Rectal smooth muscle tissue (tissue), 1 donor: ENCODE results near the gene ZYX.
A peak's percentile ranks its signal among the peaks of the same experiment; 100 is the strongest.

Experiments
- H3K27ac ChIP-seq: one replicate; pipeline ENCODE4 v1.7.0; 2013; ENCODE audit warnings: low read depth, low read length, inconsistent platforms
- H3K27me3 ChIP-seq: one replicate; pipeline ENCODE4 v1.7.0; 2013; ENCODE audit warnings: low read length; ENCODE audit not compliant: control insufficient read depth, insufficient read depth
- H3K36me3 ChIP-seq: one replicate; pipeline ENCODE4 v1.7.0; 2013; ENCODE audit warnings: low read length; ENCODE audit not compliant: control insufficient read depth, insufficient read depth
- H3K4me1 ChIP-seq: one replicate; pipeline ENCODE4 v1.7.0; 2013; ENCODE audit warnings: low read length; ENCODE audit not compliant: control insufficient read depth, insufficient read depth
- H3K4me3 ChIP-seq: one replicate; pipeline ENCODE4 v1.7.0; 2013; ENCODE audit warnings: low read length
- H3K9ac ChIP-seq: one replicate; pipeline ENCODE4 v1.7.0; 2013; ENCODE audit warnings: low read length

ZYX gene

DNA sequence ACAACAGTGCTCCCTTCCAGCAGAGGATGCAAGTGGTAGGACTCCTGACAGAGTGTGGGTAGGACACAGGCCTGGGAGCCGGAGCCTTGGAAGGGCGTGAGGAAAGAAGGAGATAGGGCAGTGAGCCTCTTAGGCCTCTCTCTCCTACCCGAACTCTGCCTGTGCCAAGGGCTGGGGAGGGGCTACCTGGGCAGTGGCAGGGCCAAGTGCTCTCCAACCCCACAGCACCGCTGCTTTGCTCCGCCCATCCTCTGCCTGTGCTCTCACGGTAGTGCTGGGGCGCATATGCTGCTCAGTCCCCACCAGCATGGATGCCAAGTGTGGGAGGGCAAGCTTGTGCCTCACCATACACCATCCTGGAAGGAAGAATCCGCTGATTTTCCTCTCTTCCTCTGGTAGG is 26.2 kb upstream of the ZYX start:
- no peaks in the 10 kb centered on the region for H3K27me3 ChIP-seq
- no peaks in the 10 kb centered on the region for H3K36me3 ChIP-seq
- H3K4me3 ChIP-seq, result no peak overlapping the region
- no peak overlapping the region for H3K9ac ChIP-seq
- no peaks in the 10 kb centered on the region for H3K4me1 ChIP-seq
- H3K27ac ChIP-seq, result no peak overlapping the region

DNA sequence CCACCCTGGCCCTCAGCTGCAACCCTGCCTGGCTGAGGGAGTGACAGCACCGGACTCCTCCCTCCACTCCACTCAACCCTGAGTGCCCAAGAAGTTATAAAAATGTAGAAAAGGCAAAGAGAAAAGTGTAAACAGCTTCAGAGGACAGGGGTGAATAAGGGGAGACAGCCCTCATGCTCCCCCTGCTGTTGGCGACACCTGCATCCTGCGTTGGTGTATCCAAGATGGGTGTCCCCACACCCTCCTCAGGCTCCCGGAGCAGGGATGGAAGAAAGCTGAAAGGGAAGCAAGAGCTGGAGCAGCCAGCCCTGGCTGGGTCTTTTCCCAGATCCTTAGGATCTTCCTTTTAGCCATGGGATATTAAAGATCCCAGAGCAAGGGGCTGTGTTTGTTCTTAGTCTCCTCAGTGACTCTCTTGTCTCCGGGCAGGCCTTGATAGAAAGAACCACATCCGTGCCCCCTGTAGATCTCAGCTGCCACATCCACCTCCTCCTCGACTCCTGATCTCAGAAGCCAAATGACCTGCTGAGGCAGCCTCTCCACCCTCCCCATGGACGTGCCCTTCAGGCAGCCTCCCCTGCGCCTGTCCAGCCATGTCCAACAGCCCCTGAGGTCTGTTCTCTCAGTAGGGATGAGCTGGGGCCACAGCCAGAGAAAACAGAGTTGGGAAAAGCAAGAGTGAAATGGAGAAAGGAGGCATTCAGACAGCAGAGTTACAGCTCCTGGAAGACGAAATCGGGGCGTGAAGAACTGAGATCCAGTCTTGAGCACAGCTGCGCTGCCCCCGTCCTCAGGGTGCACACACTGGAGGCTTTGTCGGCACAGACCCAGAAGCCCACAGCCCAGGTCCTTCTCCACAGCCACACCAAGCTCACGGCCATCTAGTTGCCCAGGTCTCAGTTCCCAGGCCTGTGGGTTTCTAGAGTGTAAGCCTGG is 25.4 kb upstream of the ZYX start:
- peaks cover 1% of the 10 kb centered on the region for H3K27me3 ChIP-seq
- no peaks in the 10 kb centered on the region for H3K36me3 ChIP-seq
- no peak overlapping the region for H3K27ac ChIP-seq
- H3K9ac ChIP-seq, result no peak overlapping the region
- no peaks in the 10 kb centered on the region for H3K4me1 ChIP-seq
- H3K4me3 ChIP-seq, result no peak overlapping the region

GRCh38 chr7:143356414-143357050 is 24.6 kb upstream of the ZYX start:
- no peak overlapping the region for H3K4me3 ChIP-seq
- H3K9ac ChIP-seq, result no peak overlapping the region
- H3K36me3 ChIP-seq, result no peaks in the 10 kb centered on the region
- no peak overlapping the region for H3K27ac ChIP-seq
- no peaks in the 10 kb centered on the region for H3K4me1 ChIP-seq
- peaks cover 4% of the 10 kb centered on the region for H3K27me3 ChIP-seq

- Histone ChIP-seq H3K36me3 (no peaks in the 10 kb centered on the region), H3K27me3 (peaks cover 4% of the 10 kb centered on the region), H3K4me3 (no peak overlapping the region), H3K27ac (no peak overlapping the region), H3K9ac (no peak overlapping the region), H3K4me1 (no peaks in the 10 kb centered on the region)
These were observed 22.5 kb upstream of the ZYX start for GRCh38 chr7:143358626-143359025.

DNA sequence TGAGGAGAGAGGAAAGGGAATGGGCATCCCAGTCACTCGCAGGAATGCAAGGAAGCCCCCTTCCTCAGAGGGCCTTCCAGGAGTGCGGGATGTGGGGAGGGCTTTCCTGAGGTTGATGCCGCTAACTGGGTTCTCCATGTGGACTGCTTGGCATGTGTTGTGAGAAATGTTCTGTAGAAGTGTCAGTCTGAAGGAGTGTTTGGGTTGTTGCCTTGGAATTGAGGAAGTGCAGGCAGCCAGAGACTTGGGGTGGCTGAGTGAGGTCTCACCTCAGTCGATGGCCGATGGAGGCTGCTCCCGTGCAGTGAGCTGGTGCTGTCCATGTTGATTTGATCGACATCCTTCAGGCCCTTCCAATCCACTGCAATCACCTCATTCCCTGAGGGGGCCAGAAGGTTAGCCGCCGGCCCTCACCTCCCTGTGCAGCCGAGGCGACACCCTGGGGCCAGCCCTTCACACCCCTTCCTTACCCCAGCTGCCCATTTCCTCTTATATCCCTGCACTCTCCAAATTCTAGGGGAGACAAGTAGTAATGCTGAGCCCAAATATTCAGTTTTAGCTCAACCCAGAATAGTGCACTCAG is 21.3 kb upstream of the ZYX start:
- Histone ChIP-seq H3K27ac (no peak overlapping the region), H3K4me1 (no peaks in the 10 kb centered on the region), H3K9ac (no peak overlapping the region), H3K36me3 (no peaks in the 10 kb centered on the region), H3K27me3 (peaks cover 4% of the 10 kb centered on the region), H3K4me3 (no peak overlapping the region)

GRCh38 chr7:143360788-143361551 is 20.2 kb upstream of the ZYX start:
- Histone ChIP-seq H3K36me3 (no peaks in the 10 kb centered on the region), H3K4me3 (no peak overlapping the region)

DNA sequence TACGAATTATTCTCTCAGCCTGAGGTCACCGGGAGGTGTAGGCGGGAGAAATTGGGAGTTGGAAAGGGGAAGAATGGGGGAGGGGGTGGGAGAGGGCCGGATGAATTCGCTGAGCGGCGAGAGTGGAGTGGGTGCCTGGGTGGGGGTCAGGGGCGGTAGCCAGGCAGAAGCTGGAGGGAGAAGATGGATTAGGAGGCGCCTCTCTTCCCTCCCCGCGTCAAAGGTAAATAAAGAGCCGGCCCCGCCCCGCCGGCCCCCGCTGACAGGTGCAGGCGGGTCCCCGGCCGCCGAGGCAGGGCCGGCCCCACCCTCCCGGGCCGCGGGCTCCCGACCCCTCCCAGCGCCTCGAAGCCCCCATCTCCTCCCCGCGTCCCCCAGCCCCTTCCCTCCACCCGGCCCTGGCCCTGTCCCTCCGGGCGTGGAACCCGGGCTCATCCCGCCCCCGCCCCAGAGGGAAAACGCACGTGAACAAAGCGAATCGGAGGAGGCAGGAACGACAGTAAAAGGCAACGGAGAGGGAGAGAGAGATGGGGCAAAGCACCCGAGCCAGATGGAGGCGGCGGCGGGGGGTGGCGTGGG is 19.5 kb upstream of the ZYX start:
- H3K27me3 ChIP-seq, result peaks cover 4% of the 10 kb centered on the region
- no peak overlapping the region for H3K27ac ChIP-seq
- H3K4me3 ChIP-seq, result peak overlapping the region; percentile 71
- H3K4me1 ChIP-seq, result no peaks in the 10 kb centered on the region
- H3K9ac ChIP-seq, result no peak overlapping the region
- no peaks in the 10 kb centered on the region for H3K36me3 ChIP-seq

More at GRCh38 chr7:143360788-143361551, 20.2 kb upstream of the ZYX start:
- Histone ChIP-seq H3K9ac (no peak overlapping the region), H3K27me3 (peaks cover 4% of the 10 kb centered on the region), H3K4me1 (no peaks in the 10 kb centered on the region), H3K27ac (no peak overlapping the region)

- Histone ChIP-seq H3K4me1 (no peaks in the 10 kb centered on the region), H3K36me3 (no peaks in the 10 kb centered on the region), H3K4me3 (peak within 1 kb of the TSS; percentile 71), H3K27ac (no peak within 1 kb of the TSS), H3K9ac (no peak within 1 kb of the TSS), H3K27me3 (peaks cover 4% of the 10 kb centered on the region)
These were observed 18.8 kb upstream of the ZYX start, which contains the start of gene FAM131B for GRCh38 chr7:143362131-143363015. TSS of gene FAM131B (minus strand) at chr7:143362713. CDS start at chr7:143362603, 110 bp downstream.

DNA sequence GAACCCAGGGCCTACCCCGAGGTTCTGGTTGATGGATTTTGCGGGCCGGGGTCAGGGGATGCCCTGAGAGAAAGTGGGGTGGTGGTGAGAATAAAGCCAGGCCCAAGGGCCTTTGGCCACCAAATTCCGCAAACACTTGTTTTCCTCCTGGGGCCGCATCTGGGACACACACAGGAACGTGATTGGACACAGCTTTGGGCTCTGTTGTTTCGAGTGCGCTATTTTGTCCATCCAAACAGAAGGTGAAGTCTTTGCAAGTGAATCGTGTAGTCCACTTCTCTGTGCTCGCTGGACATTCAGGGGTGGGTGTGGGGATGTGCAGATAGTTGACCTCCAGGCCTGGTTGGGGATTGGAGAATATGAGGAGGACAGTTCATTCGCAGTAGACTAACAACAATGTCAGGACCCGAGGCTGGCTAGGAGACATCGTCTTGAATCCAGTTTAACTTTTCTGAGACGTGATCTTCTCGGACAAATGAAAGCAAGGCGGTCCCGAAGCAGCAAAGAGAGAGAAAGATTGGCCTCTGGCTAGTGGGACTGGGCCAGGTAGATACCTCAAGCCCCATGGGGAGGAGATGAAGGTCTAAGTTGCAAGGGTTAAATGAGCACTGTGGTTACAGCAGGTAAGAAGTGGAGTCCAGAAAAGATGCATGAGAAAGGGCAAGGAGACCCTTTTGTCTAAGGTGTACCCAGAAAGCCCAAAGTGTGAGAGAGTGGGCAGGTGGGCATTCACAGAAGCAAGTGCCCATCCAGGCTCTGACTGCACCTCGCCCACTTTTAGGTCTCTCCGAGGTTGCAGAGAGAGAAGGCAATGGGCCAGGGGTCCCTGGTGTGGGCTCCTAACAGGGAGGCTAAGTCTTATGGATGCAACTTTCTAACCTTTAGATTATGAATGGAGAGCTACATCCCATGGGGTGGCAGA is 17.9 kb upstream of the ZYX start:
- Histone ChIP-seq H3K27me3 (peaks cover 4% of the 10 kb centered on the region), H3K27ac (no peak overlapping the region), H3K36me3 (no peaks in the 10 kb centered on the region), H3K4me3 (peak overlapping the region; percentile 21), H3K4me1 (peaks cover 4% of the 10 kb centered on the region), H3K9ac (no peak overlapping the region)

DNA sequence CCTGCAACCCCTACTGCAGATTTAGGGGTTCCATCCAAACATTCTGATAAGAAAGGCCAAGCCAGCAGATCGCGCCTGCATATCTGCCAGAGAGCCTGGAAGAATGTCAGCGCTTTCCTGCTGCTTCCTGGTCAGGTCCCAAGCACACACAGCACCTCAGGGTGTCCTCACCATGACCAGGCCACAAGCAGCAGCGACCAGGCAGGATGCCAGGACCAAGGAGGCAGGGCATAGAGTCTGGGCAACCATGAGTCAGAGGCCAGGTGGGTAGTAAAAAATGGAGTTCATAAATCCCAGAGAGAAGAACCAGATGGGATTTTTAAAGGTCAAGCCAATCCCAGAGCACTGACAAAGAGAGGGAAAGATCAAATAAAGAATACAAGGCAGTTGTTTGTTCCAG is 13.2 kb upstream of the ZYX start:
- Histone ChIP-seq H3K27ac (peak overlapping the region; percentile 43), H3K36me3 (no peaks in the 10 kb centered on the region)

More for the DNA sequence above, 13.2 kb upstream of the ZYX start:
- Histone ChIP-seq H3K4me1 (peaks cover 7% of the 10 kb centered on the region), H3K27me3 (no peaks in the 10 kb centered on the region), H3K9ac (no peak overlapping the region), H3K4me3 (no peak overlapping the region)
